Gastrocnemius medialis (tissue), 4 donors: ENCODE data around the gene ECI2.

ENCODE experiments used
- CTCF ChIP-seq, 5 experiments: fragments of 450-650 bp in 3 of 5; fragments of 200-600 bp in 2 of 5; sonication (generic) in 2 of 5; IDR thresholded peaks in 4 of 5; conservative IDR thresholded peaks in 1 of 5; 1 replicate in 4 of 5; 2 replicates in 1 of 5; pipeline ENCODE4 v1.5.1; 2016 to 2019; ENCODE audit warnings: antibody characterized with exemption in 5 of 5, mild to moderate bottlenecking in 3 of 5, moderate library complexity in 3 of 5
- POLR2A ChIP-seq, 2 donors: fragments of 450-650 bp; IDR thresholded peaks; one replicate each; pipeline ENCODE4 v1.6.1; 2017; ENCODE audit warnings: antibody characterized with exemption in 2 of 2, mild to moderate bottlenecking in 2 of 2, moderate library complexity in 2 of 2

GRCh38 chr6:4105980-4106536 lies 29.3 kb downstream of the ECI2 start:
- TF ChIP-seq CTCF (IDR thresholded peaks at IDR 0.05 in 4 of 5, conservative IDR thresholded peaks at IDR 0.05 in 1 of 5) (no peak), POLR2A (IDR thresholded peaks at IDR 0.05) (no peak)
